Gastroesophageal sphincter (tissue), 4 donors: Measurements from ENCODE around the gene ZCCHC3. TPM values are rescaled to one million over a fixed set of nuclear protein-coding genes. Genes with fewer than 3 reads are reported as not detected.

ENCODE experiments used
- ATAC-seq: fragments of 150-250 bp; one replicate; pipeline ENCODE4 v1.9.1; 2016; ENCODE audit warnings: mild to moderate bottlenecking, moderate library complexity
- H3K27ac ChIP-seq, 4 donors: fragments of 200-600 bp; sonication (generic) in 3 of 4; 1 replicate in 3 of 4; 2 replicates in 1 of 4; pipeline ENCODE4 v1.5.1; 2016 to 2019
- H3K27me3 ChIP-seq: fragments of 200-600 bp; sonication (generic); one replicate; pipeline ENCODE4 v1.5.1; 2019
- H3K36me3 ChIP-seq, 2 donors: fragments of 200-600 bp; sonication (generic); one replicate each; pipeline ENCODE4 v1.5.1; 2019; ENCODE audit warnings: control low read depth in 1 of 2
- H3K4me1 ChIP-seq, 3 donors: fragments of 200-600 bp; sonication (generic); 1 replicate in 2 of 3; 2 replicates in 1 of 3; pipeline ENCODE4 v1.5.1; 2016 to 2019; ENCODE audit warnings: control low read depth in 2 of 3
- H3K4me3 ChIP-seq, 2 donors: fragments of 200-600 bp; sonication (generic); one replicate each; pipeline ENCODE4 v1.5.1; 2019; ENCODE audit warnings: mild to moderate bottlenecking in 1 of 2, moderate library complexity in 1 of 2
- H3K9me3 ChIP-seq, 3 donors: fragments of 200-600 bp; sonication (generic); one replicate each; pipeline ENCODE4 v1.5.1; 2017 to 2019; ENCODE audit warnings: control low read depth in 2 of 3
- CTCF ChIP-seq, 4 experiments: fragments of 200-600 bp in 2 of 4; fragments of 450-650 bp in 2 of 4; sonication (generic) in 1 of 4; IDR thresholded peaks; one replicate each; pipeline ENCODE4 v1.5.1; 2017 to 2019; ENCODE audit warnings: antibody characterized with exemption in 4 of 4, mild to moderate bottlenecking in 2 of 4, moderate library complexity in 2 of 4
- EP300 ChIP-seq: sonication (generic); formaldehyde crosslinking; IDR thresholded peaks from one replicate; pipeline ENCODE4 v1.6.1; 2017; ENCODE audit warnings: antibody characterized with exemption, mild to moderate bottlenecking
- POLR2A ChIP-seq, 2 donors: fragments of 450-650 bp; IDR thresholded peaks; one replicate each; pipeline ENCODE4 v1.6.1; 2017; ENCODE audit warnings: antibody characterized with exemption in 2 of 2, mild to moderate bottlenecking in 2 of 2, moderate library complexity in 1 of 2
- POLR2AphosphoS5 ChIP-seq: sonication (generic); formaldehyde crosslinking; IDR thresholded peaks from one replicate; pipeline ENCODE4 v1.6.1; 2017; ENCODE audit warnings: antibody characterized with exemption
- WGBS, 2 donors: methylation state at CpG; one replicate each; pipeline ENCODE4 v1.1.5; 2018; ENCODE audit warnings: low coverage in 1 of 2; 5-methylcytosine and 5-hydroxymethylcytosine counted together
- total RNA-seq, 4 donors: library from RNA; depleted of rRNA; stranded (reverse); fragments of >200 nt; gene quantifications; one replicate each; pipeline ENCODE4 v1.1.0, GENCODE V29; 2016

The ZCCHC3 gene
- total RNA-seq, 4 donors from 2014 or later = 17.4 to 24.0 (median 21.4) TPM

GRCh38 chr20:326645-327185 lies 29.3 kb downstream of the ZCCHC3 start:
- ATAC-seq = no peak
- Histone ChIP-seq H3K4me3 (peak overlapping the region; percentile 44 to 83), H3K9me3 (no peaks in the 10 kb centered on the region), H3K27me3 (no peaks in the 10 kb centered on the region), H3K36me3 (no peaks in the 10 kb centered on the region), H3K27ac (peak overlapping the region; percentile 45 to 97 (median 95)), H3K4me1 (peaks cover 0 to 73% (median 15%) of the 10 kb centered on the region in 3 donors)
- TF ChIP-seq POLR2AphosphoS5 (no peak), CTCF (IDR thresholded peaks at IDR 0.05) (no peak), EP300 (no peak), POLR2A (IDR thresholded peaks at IDR 0.05) (no peak)
- 0% methylated on average over 1 of the region's 38 CpGs; no CpG with 5 or more reads in 1 of the 2 donors for WGBS, 2 donors

DNA sequence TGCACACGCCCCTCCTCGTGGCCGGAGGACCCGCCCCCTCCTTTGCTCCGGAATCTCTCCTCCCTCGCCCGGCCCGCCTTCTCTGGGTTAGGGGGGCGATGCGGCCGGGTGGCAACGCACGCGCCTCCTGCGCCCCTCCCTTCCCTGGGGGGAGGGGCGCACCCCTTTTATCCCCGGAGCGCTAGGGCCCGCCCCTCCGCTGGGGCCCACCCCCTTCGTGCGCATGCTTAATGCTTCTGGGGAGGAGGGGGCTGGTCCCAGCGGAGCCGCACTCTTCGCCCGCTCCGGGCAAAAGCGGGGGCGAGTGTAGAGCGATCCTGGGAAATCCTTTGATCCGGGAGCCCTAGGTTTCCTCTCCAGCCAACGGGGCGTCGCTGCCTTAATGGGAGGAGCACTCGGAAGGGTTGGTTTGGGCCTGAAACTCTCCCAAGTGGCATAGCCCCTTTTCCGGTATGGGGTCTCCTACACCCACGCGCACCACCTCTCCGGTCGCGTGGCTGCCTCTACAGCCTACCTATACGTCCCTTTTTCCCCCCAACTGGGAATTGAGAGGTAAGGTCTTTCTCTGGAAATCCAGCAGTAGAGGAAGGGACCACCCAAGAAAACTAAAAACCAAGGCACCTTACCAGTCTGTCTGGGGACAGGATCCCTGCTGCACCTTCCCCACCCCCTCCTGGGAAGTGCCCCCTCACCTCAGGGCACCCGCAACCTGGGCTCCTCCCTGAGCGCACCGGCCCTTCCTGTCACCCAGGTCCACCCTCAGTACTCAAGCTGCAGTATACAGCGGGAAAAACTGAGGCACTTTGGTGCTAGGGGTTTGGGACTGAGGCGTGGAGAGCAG lies 30.0 kb downstream of the ZCCHC3 start:
- WGBS, 2 donors = 0% methylated on average over 2 of the region's 47 CpGs; no CpG with 5 or more reads in 1 of the 2 donors
- peaks cover 0 to 73% (median 15%) of the 10 kb centered on the region in 3 donors for H3K4me1 ChIP-seq

DNA sequence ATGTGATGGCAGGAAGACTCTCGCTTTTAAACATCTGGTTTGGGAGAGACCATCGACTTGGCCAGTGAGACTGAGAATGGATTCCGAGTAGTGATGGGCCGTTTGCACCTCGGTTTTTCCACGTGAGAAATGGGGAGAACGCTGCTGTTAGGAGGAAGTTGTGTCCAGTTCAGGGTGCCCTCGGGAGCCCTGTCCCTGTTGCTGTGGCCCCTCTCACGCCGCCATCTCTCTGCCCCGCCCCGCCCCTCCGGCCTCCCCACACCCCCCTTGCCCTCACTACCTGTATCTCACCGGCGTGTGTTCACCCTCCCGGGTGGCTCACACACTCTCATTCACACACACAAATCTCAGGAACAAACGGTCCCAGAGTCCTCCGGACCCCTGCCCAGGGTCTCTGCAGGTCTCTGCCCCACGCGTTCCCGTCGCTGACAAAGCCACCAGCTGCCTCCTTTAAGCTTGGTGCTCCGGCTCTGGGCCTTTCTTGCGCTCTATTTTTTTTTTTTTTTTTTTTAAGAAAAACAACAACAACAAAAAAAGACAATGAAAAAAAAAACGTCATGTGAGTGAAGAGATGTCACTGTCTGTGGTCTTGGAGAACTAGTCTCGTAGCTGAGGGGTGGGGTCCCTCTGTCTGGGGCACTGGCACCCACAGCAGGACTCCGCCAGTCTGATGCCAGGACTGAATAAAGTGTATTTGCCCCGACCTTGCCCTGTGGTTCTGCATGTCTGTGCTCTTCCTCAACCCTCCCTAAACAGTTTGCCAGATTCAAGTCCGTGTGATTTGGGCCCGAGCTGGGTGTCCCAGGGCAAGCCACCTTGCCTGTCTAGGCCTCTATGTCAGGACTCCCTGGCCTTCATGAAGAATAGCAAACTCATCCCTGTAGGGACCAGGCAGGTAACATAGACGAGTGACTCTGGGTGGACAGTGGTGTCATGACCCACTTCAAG lies 30.9 kb downstream of the ZCCHC3 start:
- Histone ChIP-seq H3K27me3 (no peaks in the 10 kb centered on the region), H3K27ac (peak overlapping the region; percentile 8 to 97 (median 95)), H3K9me3 (no peaks in the 10 kb centered on the region), H3K4me3 (peak overlapping the region in 1 of 2 donors; percentile 83), H3K36me3 (no peaks in the 10 kb centered on the region), H3K4me1 (peaks cover 0 to 69% (median 15%) of the 10 kb centered on the region in 3 donors)
- no peak for ATAC-seq
- 21 to 52% methylated on average over 10 to 11 of the region's 31 CpGs for WGBS, 2 donors
- TF ChIP-seq CTCF (IDR thresholded peaks at IDR 0.05) = no peak
- no peak for TF ChIP-seq POLR2A (IDR thresholded peaks at IDR 0.05)
- no peak for TF ChIP-seq POLR2AphosphoS5
- no peak for TF ChIP-seq EP300

More for the DNA sequence above, 30.0 kb downstream of the ZCCHC3 start:
- H3K4me3 ChIP-seq = peak overlapping the region; percentile 44 to 83
- no peaks in the 10 kb centered on the region for H3K27me3 ChIP-seq
- H3K27ac ChIP-seq = peak overlapping the region; percentile 8 to 97 (median 95)
- no peaks in the 10 kb centered on the region for H3K9me3 ChIP-seq
- no peaks in the 10 kb centered on the region for H3K36me3 ChIP-seq
- TF ChIP-seq POLR2AphosphoS5 = peak; percentile 54
- peak; percentile 12 to 32 for TF ChIP-seq POLR2A (IDR thresholded peaks at IDR 0.05)
- TF ChIP-seq EP300 = no peak
- ATAC-seq = peak; percentile 36

DNA sequence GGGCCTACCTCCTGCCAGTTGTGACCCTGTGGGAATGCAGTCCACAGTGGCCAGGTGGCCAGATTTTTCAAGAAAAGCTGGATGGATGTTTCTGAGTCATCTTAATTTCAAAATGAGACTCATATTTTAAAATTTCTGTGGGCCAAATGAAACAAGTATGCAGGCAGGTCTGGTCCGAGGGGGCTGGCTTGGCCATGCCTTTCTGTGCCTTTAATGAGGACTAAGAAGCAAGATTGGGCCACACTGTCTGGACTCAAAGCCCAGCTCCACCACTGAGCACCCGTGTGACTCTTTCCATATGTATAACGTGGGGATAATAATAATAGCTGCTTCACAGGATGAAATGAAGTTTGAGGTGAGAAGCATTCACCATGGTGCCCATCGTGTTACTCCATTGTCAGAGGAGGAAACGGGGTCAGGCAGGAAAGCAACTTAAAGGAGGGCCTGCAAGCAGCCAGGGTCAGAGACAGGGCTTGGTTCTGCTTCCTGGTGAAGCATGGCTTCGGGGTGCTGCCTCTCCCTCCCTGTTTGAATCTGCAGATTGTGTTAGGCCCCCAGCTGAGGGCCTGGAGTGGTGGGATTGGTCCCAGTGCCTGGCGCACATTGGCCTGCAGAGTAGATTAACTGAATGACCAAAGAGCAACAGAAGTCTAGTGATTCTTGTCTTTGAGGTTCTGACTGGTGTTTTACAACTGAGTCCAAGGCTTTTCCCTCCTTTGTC lies 31.8 kb downstream of the ZCCHC3 start:
- WGBS, 2 donors = 34 to 35% methylated on average over 3 to 6 of the region's 7 CpGs
- no peaks in the 10 kb centered on the region for H3K9me3 ChIP-seq
- no peaks in the 10 kb centered on the region for H3K27me3 ChIP-seq
- no peak for TF ChIP-seq CTCF (IDR thresholded peaks at IDR 0.05)
- TF ChIP-seq POLR2AphosphoS5 = no peak
- no peak for TF ChIP-seq POLR2A (IDR thresholded peaks at IDR 0.05)
- TF ChIP-seq EP300 = no peak
- H3K36me3 ChIP-seq = no peaks in the 10 kb centered on the region
- peak overlapping the region in 3 of 4 donors; percentile 95 to 97 (median 95) for H3K27ac ChIP-seq
- H3K4me3 ChIP-seq = no peak overlapping the region
- H3K4me1 ChIP-seq = peaks cover 0 to 61% (median 11%) of the 10 kb centered on the region in 3 donors
- ATAC-seq = no peak
